AG04450 (cell line): ENCODE results near the gene PDIA4. TPM values are rescaled to one million over a fixed set of nuclear protein-coding genes. Genes with fewer than 3 reads are reported as not detected.
A peak's percentile ranks its signal among the peaks of the same experiment; 100 is the strongest.

Experiments used
- CTCF ChIA-PET: fragments of 300-600, 350-600 bp; formaldehyde crosslinking; extraction: SDS; loops from one replicate; lab custom pipeline; 2022; ENCODE audit warnings: antibody characterized with exemption, inconsistent platforms; lab: Charles Lee
- POLR2A ChIA-PET: fragments of 350-600 bp; formaldehyde crosslinking; extraction: SDS; loops from one replicate; lab custom pipeline; 2021; ENCODE audit warnings: antibody characterized with exemption, inconsistent platforms; lab: Yijun Ruan, JAX
- DNase-seq: peaks from one replicate; pipeline ENCODE4 v3.0.0-alpha.2; 2011; ENCODE audit warnings: low read depth, low spot score
- H3K27ac ChIP-seq: one replicate; pipeline ENCODE4 v1.5.1; 2012; ENCODE audit warnings: low read depth, low read length, control low read depth
- H3K27me3 ChIP-seq: one replicate; pipeline ENCODE4 v1.6.0; 2012; ENCODE audit warnings: low read length; ENCODE audit not compliant: control insufficient read depth, insufficient read depth
- H3K4me3 ChIP-seq: 2 replicates; pipeline ENCODE4 v1.5.1; 2011; ENCODE audit warnings: mild to moderate bottlenecking, low read depth, low read length, control low read depth
- H3K9me3 ChIP-seq: 2 replicates; pipeline ENCODE4 v1.5.1; 2012; ENCODE audit warnings: low read length; ENCODE audit not compliant: control insufficient read depth, insufficient read depth
- polyA plus RNA-seq: library from polyadenylated mRNA; depleted of rRNA; stranded (reverse); fragments of >200 nt; gene quantifications from 2 replicates; pipeline ENCODE4 v1.2.3, GENCODE V29; 2011
- TF ChIP-seq, protein P1 (sequence below): IDR thresholded peaks from 2 replicates; pipeline ENCODE4 v1.5.1; 2011; ENCODE audit warnings: low read depth, low read length, control low read depth, inconsistent platforms

Gene PDIA4
- polyA plus RNA-seq, 1 experiment, result 227 TPM

DNA sequence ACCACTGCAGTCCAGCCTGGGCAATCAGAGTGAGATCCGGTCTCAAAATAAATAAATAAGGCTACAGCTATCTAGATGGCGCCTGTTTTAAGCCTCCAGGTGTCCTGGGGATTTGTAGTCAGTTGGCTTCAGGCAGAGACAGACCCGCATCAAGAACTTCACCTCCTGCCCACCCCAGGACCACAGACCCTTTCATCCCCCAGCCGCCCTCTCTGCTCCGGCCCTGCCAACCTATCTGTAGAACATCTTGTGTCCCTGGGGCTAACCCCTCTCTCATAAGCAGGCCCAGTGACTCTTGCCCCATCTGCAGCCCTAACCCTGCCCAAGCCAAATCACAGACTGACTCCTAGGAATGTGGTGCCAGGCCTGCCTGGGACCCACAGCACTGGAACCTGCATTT, 17.9 kb downstream of the PDIA4 start:
- Histone ChIP-seq H3K9me3 (no peaks in the 10 kb centered on the region), H3K27me3 (no peaks in the 10 kb centered on the region), H3K4me3 (no peak overlapping the region), H3K27ac (no peak overlapping the region)
- ChIA-PET POLR2A (no interaction called here), CTCF (interaction anchor here (2.0 kb wide), 1 partner anchor 56 kb away, joined by 7 read pairs; no protein-coding TSS in a partner anchor)
- TF ChIP-seq, protein P1, sequence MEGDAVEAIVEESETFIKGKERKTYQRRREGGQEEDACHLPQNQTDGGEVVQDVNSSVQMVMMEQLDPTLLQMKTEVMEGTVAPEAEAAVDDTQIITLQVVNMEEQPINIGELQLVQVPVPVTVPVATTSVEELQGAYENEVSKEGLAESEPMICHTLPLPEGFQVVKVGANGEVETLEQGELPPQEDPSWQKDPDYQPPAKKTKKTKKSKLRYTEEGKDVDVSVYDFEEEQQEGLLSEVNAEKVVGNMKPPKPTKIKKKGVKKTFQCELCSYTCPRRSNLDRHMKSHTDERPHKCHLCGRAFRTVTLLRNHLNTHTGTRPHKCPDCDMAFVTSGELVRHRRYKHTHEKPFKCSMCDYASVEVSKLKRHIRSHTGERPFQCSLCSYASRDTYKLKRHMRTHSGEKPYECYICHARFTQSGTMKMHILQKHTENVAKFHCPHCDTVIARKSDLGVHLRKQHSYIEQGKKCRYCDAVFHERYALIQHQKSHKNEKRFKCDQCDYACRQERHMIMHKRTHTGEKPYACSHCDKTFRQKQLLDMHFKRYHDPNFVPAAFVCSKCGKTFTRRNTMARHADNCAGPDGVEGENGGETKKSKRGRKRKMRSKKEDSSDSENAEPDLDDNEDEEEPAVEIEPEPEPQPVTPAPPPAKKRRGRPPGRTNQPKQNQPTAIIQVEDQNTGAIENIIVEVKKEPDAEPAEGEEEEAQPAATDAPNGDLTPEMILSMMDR, result no peak
- no peak for DNase-seq

DNA sequence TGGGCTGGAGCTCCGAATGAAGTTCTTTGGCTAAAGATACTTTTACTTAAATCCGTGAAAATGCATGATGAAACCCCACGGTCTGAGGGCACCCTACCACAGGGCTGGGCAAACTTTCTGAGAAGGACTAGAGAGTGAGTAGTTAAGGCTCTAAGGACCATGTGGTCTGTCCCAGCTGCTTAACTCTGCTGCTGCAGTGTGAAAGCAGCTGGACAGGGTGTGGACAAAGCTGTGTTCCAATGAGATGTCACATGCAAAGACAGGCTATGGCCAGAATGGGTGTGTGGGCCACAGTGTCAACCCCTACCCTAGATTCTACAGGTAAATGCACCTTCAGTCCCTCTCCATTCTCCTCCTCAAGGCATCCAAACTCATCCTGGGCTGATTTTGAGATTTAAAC, 18.8 kb downstream of the PDIA4 start:
- POLR2A ChIA-PET, result no interaction called here
- H3K27me3 ChIP-seq, result no peaks in the 10 kb centered on the region
- no peak overlapping the region for H3K4me3 ChIP-seq
- no peak for DNase-seq
- H3K9me3 ChIP-seq, result no peaks in the 10 kb centered on the region
- no peak overlapping the region for H3K27ac ChIP-seq
- CTCF ChIA-PET, result interaction anchor here (0.6 to 1.3 kb wide), 4 partner anchors 10 to 1861 kb away, joined by 3 to 5 read pairs (median 4); no protein-coding TSS in a partner anchor
- TF ChIP-seq, protein P1, result no peak

GRCh38 chr7:149007611-149008010, 20.7 kb downstream of the PDIA4 start:
- no peak for DNase-seq
- Histone ChIP-seq H3K4me3 (no peak overlapping the region), H3K9me3 (no peaks in the 10 kb centered on the region; the same call in 1 of the 2 replicates), H3K27me3 (no peaks in the 10 kb centered on the region), H3K27ac (no peak overlapping the region)
- TF ChIP-seq, protein P1, result peak; percentile 20; the same call in 1 of the 2 replicates
- CTCF ChIA-PET, result interaction anchor here (1.4 to 3.8 kb wide), 4 partner anchors 14 to 83 kb away, joined by 5 to 72 read pairs (median 30); no protein-coding TSS in a partner anchor
- POLR2A ChIA-PET, result no interaction called here

- Histone ChIP-seq H3K27ac (no peak overlapping the region), H3K9me3 (no peaks in the 10 kb centered on the region; the same call in 1 of the 2 replicates), H3K27me3 (no peaks in the 10 kb centered on the region), H3K4me3 (no peak overlapping the region)
- ChIA-PET POLR2A (no interaction called here), CTCF (interaction anchor here (0.6 to 3.8 kb wide), 6 partner anchors 13 to 84 kb away, joined by 3 to 72 read pairs (median 7); no protein-coding TSS in a partner anchor)
- no peak for DNase-seq
- TF ChIP-seq, protein P1, result no peak
Measured at GRCh38 chr7:149007146-149007545, 21.2 kb downstream of the PDIA4 start.

- DNase-seq, result no peak
- Histone ChIP-seq H3K27ac (no peak overlapping the region), H3K9me3 (no peaks in the 10 kb centered on the region; the same call in 1 of the 2 replicates), H3K27me3 (no peaks in the 10 kb centered on the region), H3K4me3 (no peak overlapping the region)
- CTCF ChIA-PET, result interaction anchor here (0.6 to 3.8 kb wide), 15 partner anchors 10 to 189 kb away, joined by 4 to 72 read pairs (median 7); partner anchors contain the start of genes ZNF282 and ZNF786
- TF ChIP-seq, protein P1, result no peak
- POLR2A ChIA-PET, result interaction anchor here (0.5 to 1.3 kb wide), 2 partner anchors 59 to 121 kb away, joined by 3 to 7 read pairs; no protein-coding TSS in a partner anchor
Measured at GRCh38 chr7:149006345-149006725, 22.0 kb downstream of the PDIA4 start.
